ENCODE data around the gene SERHL2.
A peak's percentile ranks its signal among the peaks of the same experiment; 100 is the strongest.
"Not testable (repeated sequence)": the region's sequence is repeated elsewhere in the genome, so short reads cannot be mapped to it uniquely, and the experiment has no call there.

The SERHL2 gene

DNA sequence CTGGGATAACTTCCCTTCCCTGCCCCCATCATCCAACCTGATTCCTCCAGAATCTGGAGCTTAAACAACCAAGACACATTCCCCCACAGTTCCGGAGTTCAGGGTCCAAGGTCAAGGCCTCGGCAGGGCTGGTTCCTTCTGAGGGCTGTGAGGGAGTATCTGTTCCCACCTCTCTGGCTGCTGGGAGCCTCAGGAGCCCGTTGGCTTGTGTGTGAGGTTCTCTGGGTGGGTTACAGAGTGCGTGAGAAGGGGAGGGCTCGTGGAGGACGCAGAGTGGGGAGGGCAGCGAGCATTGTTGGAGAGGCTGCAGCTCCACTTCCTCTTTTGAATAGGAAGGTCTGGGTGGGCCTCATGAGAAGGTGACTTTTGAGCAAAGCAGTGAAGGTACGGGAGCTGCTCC lies 8.5 kb downstream of the SERHL2 start:
- H3K36me3 ChIP-seq (ENCODE audit: control insufficient read depth in 4 of 4, insufficient read depth in 4 of 4, low read length in 3 of 4), result peaks cover 0 to 5% (median 2%) of the 10 kb centered on the region in 4 experiments
- DNase-seq, result peak; percentile 56 to 82 (median 78)
- peaks cover 0 to 15% (median 13%) of the 10 kb centered on the region in 4 experiments for H3K4me1 ChIP-seq (ENCODE audit: control extremely low read depth in 1 of 4, control insufficient read depth in 4 of 4, insufficient read depth in 4 of 4, low read length in 3 of 4)
- POLR2A ChIA-PET, result interaction anchor here (0.9 kb wide), 1 partner anchor 53 kb away, joined by 3 read pairs; no protein-coding TSS in a partner anchor
- 0% methylated on average over 2 of the region's 8 CpGs for WGBS (ENCODE audit: insufficient coverage)
- H3K9me3 ChIP-seq (ENCODE audit: control extremely low read depth in 1 of 5, control insufficient read depth in 4 of 5, insufficient read depth in 2 of 5, low read depth in 1 of 5, low read length in 4 of 5), result no peaks in the 10 kb centered on the region
- CTCF ChIA-PET, result interaction anchor here (0.6 to 2.0 kb wide), 7 partner anchors 15 to 125 kb away, joined by 3 to 7 read pairs (median 3); no protein-coding TSS in a partner anchor
- H3K27ac ChIP-seq (ENCODE audit: insufficient read depth in 1 of 2, low read depth in 1 of 2, low read length in 2 of 2, poor library complexity in 1 of 2, severe bottlenecking in 2 of 2), result peak overlapping the region in 1 of 2 experiments; percentile 20
- H3K4me3 ChIP-seq (ENCODE audit: control insufficient read depth in 1 of 7, extremely low read depth in 1 of 7, insufficient read depth in 4 of 7, low read depth in 2 of 7, low read length in 6 of 7), result peak overlapping the region in 1 of 7 experiments; percentile 14
- H3K27me3 ChIP-seq (replicated peaks in 2 of 5; ENCODE audit: control insufficient read depth in 4 of 5, insufficient read depth in 5 of 5, low read length in 4 of 5), result no peaks in the 10 kb centered on the region

GRCh38 chr22:42562684-42563083 lies 8.9 kb downstream of the SERHL2 start:
- ChIA-PET CTCF (interaction anchor here (0.6 to 2.0 kb wide), 7 partner anchors 15 to 126 kb away, joined by 3 to 7 read pairs (median 3); no protein-coding TSS in a partner anchor), POLR2A (interaction anchor here (0.9 kb wide), 1 partner anchor 53 kb away, joined by 3 read pairs; no protein-coding TSS in a partner anchor)
- WGBS (ENCODE audit: insufficient coverage), result 70% methylated on average over 1 of the region's 2 CpGs

DNA sequence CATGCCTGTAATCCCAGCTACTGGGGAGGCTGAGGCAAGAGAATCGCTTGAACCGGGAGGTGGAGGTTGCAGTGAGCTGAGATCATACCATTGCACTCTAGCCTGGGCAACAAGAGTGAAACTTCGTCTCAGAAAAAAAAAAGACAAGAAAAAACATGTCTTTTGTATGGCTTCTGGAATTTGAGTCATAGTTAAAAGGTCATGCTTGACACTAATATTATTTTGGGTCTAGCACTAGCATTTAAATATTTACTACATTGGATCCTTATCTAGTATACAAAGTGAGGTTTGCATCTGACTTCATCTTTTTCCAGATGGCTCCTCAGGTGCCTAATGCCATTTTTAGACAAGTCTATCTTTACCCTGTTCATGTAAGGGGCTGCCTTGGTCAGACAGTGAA lies 10.2 kb downstream of the SERHL2 start:
- POLR2A ChIA-PET; H3K9me3 ChIP-seq (ENCODE audit: control extremely low read depth in 1 of 5, control insufficient read depth in 4 of 5, insufficient read depth in 2 of 5, low read depth in 1 of 5, low read length in 4 of 5); H3K27me3 ChIP-seq (replicated peaks in 2 of 5; ENCODE audit: control insufficient read depth in 4 of 5, insufficient read depth in 5 of 5, low read length in 4 of 5); CTCF ChIA-PET; H3K36me3 ChIP-seq (ENCODE audit: control insufficient read depth in 4 of 4, insufficient read depth in 4 of 4, low read length in 3 of 4); DNase-seq; H3K27ac ChIP-seq (ENCODE audit: insufficient read depth in 1 of 2, low read depth in 1 of 2, low read length in 2 of 2, poor library complexity in 1 of 2, severe bottlenecking in 2 of 2); H3K4me3 ChIP-seq (ENCODE audit: control insufficient read depth in 1 of 7, extremely low read depth in 1 of 7, insufficient read depth in 4 of 7, low read depth in 2 of 7, low read length in 6 of 7): not testable (repeated sequence)
- 94% methylated on average over 2 of the region's 3 CpGs for WGBS (ENCODE audit: insufficient coverage)
- H3K4me1 ChIP-seq (ENCODE audit: control extremely low read depth in 1 of 4, control insufficient read depth in 4 of 4, insufficient read depth in 4 of 4, low read length in 3 of 4), result peaks cover 0 to 15% (median 13%) of the 10 kb centered on the region in 4 experiments

More at GRCh38 chr22:42562684-42563083, 8.9 kb downstream of the SERHL2 start:
- Histone ChIP-seq H3K4me3 (ENCODE audit: control insufficient read depth in 1 of 7, extremely low read depth in 1 of 7, insufficient read depth in 4 of 7, low read depth in 2 of 7, low read length in 6 of 7) (peak overlapping the region in 1 of 7 experiments; percentile 14), H3K27ac (ENCODE audit: insufficient read depth in 1 of 2, low read depth in 1 of 2, low read length in 2 of 2, poor library complexity in 1 of 2, severe bottlenecking in 2 of 2) (no peak overlapping the region), H3K4me1 (ENCODE audit: control extremely low read depth in 1 of 4, control insufficient read depth in 4 of 4, insufficient read depth in 4 of 4, low read length in 3 of 4) (peaks cover 0 to 15% (median 13%) of the 10 kb centered on the region in 4 experiments), H3K9me3 (ENCODE audit: control extremely low read depth in 1 of 5, control insufficient read depth in 4 of 5, insufficient read depth in 2 of 5, low read depth in 1 of 5, low read length in 4 of 5) (no peaks in the 10 kb centered on the region), H3K27me3 (replicated peaks in 2 of 5; ENCODE audit: control insufficient read depth in 4 of 5, insufficient read depth in 5 of 5, low read length in 4 of 5) (no peaks in the 10 kb centered on the region), H3K36me3 (ENCODE audit: control insufficient read depth in 4 of 4, insufficient read depth in 4 of 4, low read length in 3 of 4) (peaks cover 0 to 5% (median 2%) of the 10 kb centered on the region in 4 experiments)
- no peak for DNase-seq

- H3K4me1 ChIP-seq (ENCODE audit: control extremely low read depth in 1 of 4, control insufficient read depth in 4 of 4, insufficient read depth in 4 of 4, low read length in 3 of 4), result peaks cover 0 to 15% (median 13%) of the 10 kb centered on the region in 4 experiments
- H3K27me3 ChIP-seq (replicated peaks in 2 of 5; ENCODE audit: control insufficient read depth in 4 of 5, insufficient read depth in 5 of 5, low read length in 4 of 5), result no peaks in the 10 kb centered on the region
- ChIA-PET CTCF (no interaction called here), POLR2A (no interaction called here)
- no peak overlapping the region for H3K4me3 ChIP-seq (ENCODE audit: control insufficient read depth in 1 of 7, extremely low read depth in 1 of 7, insufficient read depth in 4 of 7, low read depth in 2 of 7, low read length in 6 of 7)
- 97% methylated on average over 14 of the region's 17 CpGs for WGBS (ENCODE audit: insufficient coverage)
- no peak overlapping the region for H3K27ac ChIP-seq (ENCODE audit: insufficient read depth in 1 of 2, low read depth in 1 of 2, low read length in 2 of 2, poor library complexity in 1 of 2, severe bottlenecking in 2 of 2)
- H3K9me3 ChIP-seq (ENCODE audit: control extremely low read depth in 1 of 5, control insufficient read depth in 4 of 5, insufficient read depth in 2 of 5, low read depth in 1 of 5, low read length in 4 of 5), result no peaks in the 10 kb centered on the region
- DNase-seq, result no peak
- H3K36me3 ChIP-seq (ENCODE audit: control insufficient read depth in 4 of 4, insufficient read depth in 4 of 4, low read length in 3 of 4), result peaks cover 0 to 5% (median 3%) of the 10 kb centered on the region in 4 experiments
Observed at GRCh38 chr22:42564699-42565098, 10.9 kb downstream of the SERHL2 start.

DNA sequence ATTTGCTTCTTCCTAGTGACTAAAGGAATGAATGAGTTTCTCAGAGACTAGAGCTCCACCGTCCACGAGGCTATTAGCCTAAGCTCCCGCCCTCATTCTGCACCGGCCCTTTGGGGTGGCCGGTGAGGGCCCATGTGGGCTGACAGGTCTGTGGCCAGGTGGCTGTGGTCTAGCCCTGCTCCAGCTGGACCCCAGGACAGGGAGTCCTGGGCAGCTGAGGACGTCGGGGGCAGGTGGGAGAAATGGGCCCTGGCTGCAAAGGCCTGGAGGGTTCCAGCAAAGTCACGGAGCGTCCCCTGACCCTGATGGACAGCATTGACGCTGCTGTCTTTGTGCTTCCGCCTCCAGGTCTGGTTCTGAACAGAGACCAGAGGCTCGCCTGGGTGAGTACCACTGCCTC lies 12.2 kb downstream of the SERHL2 start:
- DNase-seq, result no peak
- ChIA-PET POLR2A (no interaction called here), CTCF (interaction anchor here (0.6 kb wide), 1 partner anchor 83 kb away, joined by 3 read pairs; no protein-coding TSS in a partner anchor)
- H3K9me3 ChIP-seq (ENCODE audit: control extremely low read depth in 1 of 5, control insufficient read depth in 4 of 5, insufficient read depth in 2 of 5, low read depth in 1 of 5, low read length in 4 of 5), result no peaks in the 10 kb centered on the region
- H3K36me3 ChIP-seq (ENCODE audit: control insufficient read depth in 4 of 4, insufficient read depth in 4 of 4, low read length in 3 of 4), result peaks cover 0 to 10% (median 5%) of the 10 kb centered on the region in 4 experiments
- 97% methylated on average over 9 of the region's 12 CpGs for WGBS (ENCODE audit: insufficient coverage)
- H3K27me3 ChIP-seq (replicated peaks in 2 of 5; ENCODE audit: control insufficient read depth in 4 of 5, insufficient read depth in 5 of 5, low read length in 4 of 5), result no peaks in the 10 kb centered on the region
- H3K4me3 ChIP-seq (ENCODE audit: control insufficient read depth in 1 of 7, extremely low read depth in 1 of 7, insufficient read depth in 4 of 7, low read depth in 2 of 7, low read length in 6 of 7), result no peak overlapping the region
- peaks cover 0 to 15% (median 13%) of the 10 kb centered on the region in 4 experiments for H3K4me1 ChIP-seq (ENCODE audit: control extremely low read depth in 1 of 4, control insufficient read depth in 4 of 4, insufficient read depth in 4 of 4, low read length in 3 of 4)
- H3K27ac ChIP-seq (ENCODE audit: insufficient read depth in 1 of 2, low read depth in 1 of 2, low read length in 2 of 2, poor library complexity in 1 of 2, severe bottlenecking in 2 of 2), result no peak overlapping the region

DNA sequence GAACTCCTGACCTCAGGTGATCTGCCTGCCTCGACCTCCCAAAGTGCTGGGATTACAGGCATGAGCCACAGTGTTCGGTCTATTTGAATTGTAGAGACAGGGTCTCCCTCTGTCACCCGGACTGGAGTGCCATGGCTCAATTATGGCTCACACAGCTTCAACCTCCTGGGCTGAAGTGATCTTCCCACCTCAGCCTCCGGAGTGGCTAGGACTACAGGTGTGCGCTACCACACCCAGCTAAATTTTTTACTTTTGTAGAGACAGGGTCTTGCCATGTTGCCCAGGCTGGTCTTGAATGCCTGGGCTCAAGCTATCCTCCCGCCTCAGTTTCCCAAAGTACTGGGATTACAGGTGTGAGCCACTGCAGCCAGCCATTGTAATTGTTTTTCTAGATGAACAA lies 14.2 kb downstream of the SERHL2 start:
- H3K9me3 ChIP-seq (ENCODE audit: control extremely low read depth in 1 of 5, control insufficient read depth in 4 of 5, insufficient read depth in 2 of 5, low read depth in 1 of 5, low read length in 4 of 5); H3K4me1 ChIP-seq (ENCODE audit: control extremely low read depth in 1 of 4, control insufficient read depth in 4 of 4, insufficient read depth in 4 of 4, low read length in 3 of 4); POLR2A ChIA-PET; CTCF ChIA-PET; H3K4me3 ChIP-seq (ENCODE audit: control insufficient read depth in 1 of 7, extremely low read depth in 1 of 7, insufficient read depth in 4 of 7, low read depth in 2 of 7, low read length in 6 of 7); H3K27ac ChIP-seq (ENCODE audit: insufficient read depth in 1 of 2, low read depth in 1 of 2, low read length in 2 of 2, poor library complexity in 1 of 2, severe bottlenecking in 2 of 2); H3K27me3 ChIP-seq (replicated peaks in 2 of 5; ENCODE audit: control insufficient read depth in 4 of 5, insufficient read depth in 5 of 5, low read length in 4 of 5); DNase-seq: not testable (repeated sequence)
- WGBS (ENCODE audit: insufficient coverage), result 78% methylated on average over 5 of the region's 6 CpGs
- H3K36me3 ChIP-seq (ENCODE audit: control insufficient read depth in 4 of 4, insufficient read depth in 4 of 4, low read length in 3 of 4), result peaks cover 0 to 16% (median 13%) of the 10 kb centered on the region in 4 experiments

GRCh38 chr22:42570580-42570979 lies 16.8 kb downstream of the SERHL2 start:
- CTCF ChIA-PET, result interaction anchor here (1.5 kb wide), 1 partner anchor 9 kb away, joined by 6 read pairs; no protein-coding TSS in a partner anchor
- H3K27ac ChIP-seq (ENCODE audit: insufficient read depth in 1 of 2, low read depth in 1 of 2, low read length in 2 of 2, poor library complexity in 1 of 2, severe bottlenecking in 2 of 2); H3K4me1 ChIP-seq (ENCODE audit: control extremely low read depth in 1 of 4, control insufficient read depth in 4 of 4, insufficient read depth in 4 of 4, low read length in 3 of 4); H3K27me3 ChIP-seq (replicated peaks in 2 of 5; ENCODE audit: control insufficient read depth in 4 of 5, insufficient read depth in 5 of 5, low read length in 4 of 5); DNase-seq; POLR2A ChIA-PET; H3K9me3 ChIP-seq (ENCODE audit: control extremely low read depth in 1 of 5, control insufficient read depth in 4 of 5, insufficient read depth in 2 of 5, low read depth in 1 of 5, low read length in 4 of 5); H3K4me3 ChIP-seq (ENCODE audit: control insufficient read depth in 1 of 7, extremely low read depth in 1 of 7, insufficient read depth in 4 of 7, low read depth in 2 of 7, low read length in 6 of 7): not testable (repeated sequence)
- peaks cover 0 to 30% (median 19%) of the 10 kb centered on the region in 4 experiments for H3K36me3 ChIP-seq (ENCODE audit: control insufficient read depth in 4 of 4, insufficient read depth in 4 of 4, low read length in 3 of 4)
- 87% methylated on average over 7 of the region's 9 CpGs for WGBS (ENCODE audit: insufficient coverage)
